Measurements from ENCODE around the gene PCNX1. TPM values are rescaled to one million over a fixed set of nuclear protein-coding genes. Genes with fewer than 3 reads are reported as not detected.

Gene PCNX1
- total and polyA plus RNA-seq, 2 experiments from 2014 or later = 6.9 to 33.5 TPM

DNA sequence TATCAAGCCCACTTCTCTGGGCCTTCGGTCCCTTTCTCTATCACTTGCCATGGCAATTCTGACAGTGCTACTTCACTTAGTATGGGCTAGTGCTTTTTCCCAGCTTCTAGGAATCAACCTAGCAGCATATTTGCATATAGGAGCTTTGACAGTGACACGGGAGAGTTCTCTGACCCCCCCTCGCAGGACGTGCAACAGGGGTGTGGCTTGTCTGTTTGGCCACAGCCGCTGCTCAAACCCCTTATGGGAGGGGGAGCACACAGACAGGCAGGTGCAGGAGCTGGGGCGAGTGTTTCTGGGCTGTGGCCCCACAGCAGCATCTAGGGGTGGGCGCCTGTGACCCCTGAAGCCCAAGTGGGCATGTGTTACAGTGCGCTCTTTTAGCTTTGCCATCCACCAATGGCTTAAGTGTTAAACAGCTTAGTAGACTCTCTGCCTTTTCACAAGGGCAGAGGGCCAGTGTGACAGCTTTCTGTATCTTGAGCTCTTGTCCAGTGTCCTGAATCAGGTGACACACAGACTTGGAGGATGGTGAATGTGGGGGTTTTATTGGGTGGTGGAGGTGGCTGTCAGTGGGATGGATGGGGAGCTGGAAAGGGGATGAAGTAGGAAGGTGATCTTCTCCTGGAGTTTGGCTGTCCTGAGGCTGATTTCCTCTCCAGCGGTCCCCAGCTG, 229.3 kb downstream of the PCNX1 start:
- H3F3A ChIP-seq (ENCODE audit: insufficient read depth) = peaks cover 13% of the 10 kb centered on the region
- no peak overlapping the region for H3K9ac ChIP-seq
- H3K36me3 ChIP-seq (ENCODE audit: low read depth) = no peaks in the 10 kb centered on the region
- TF ChIP-seq EZH2 (IDR thresholded peaks at IDR 0.05; ENCODE audit: insufficient read depth, poor library complexity, severe bottlenecking) (no peak), EZH2phosphoT487 (IDR thresholded peaks at IDR 0.05; ENCODE audit: insufficient read depth, low read depth) (no peak)
- H3K9me2 ChIP-seq (ENCODE audit: insufficient read depth) = no peaks in the 10 kb centered on the region
- no peaks in the 10 kb centered on the region for H3K79me2 ChIP-seq (ENCODE audit: insufficient read depth)
- H3K9me3 ChIP-seq (ENCODE audit: low read depth) = no peaks in the 10 kb centered on the region
- no peaks in the 10 kb centered on the region for H3K27me3 ChIP-seq (replicated peaks; ENCODE audit: insufficient read depth)
- no peak for DNase-seq
- no peak overlapping the region for H3K4me3 ChIP-seq
- 72 to 73% methylated on average over 9 of the region's 9 CpGs for WGBS, 2 experiments (ENCODE audit: low coverage in 1 of 2, low lambda C conversion rate in 2 of 2, missing lambda C conversion rate in 2 of 2)
- peaks cover 7% of the 10 kb centered on the region for H3K4me1 ChIP-seq (ENCODE audit: insufficient read depth)
- H2AFZ ChIP-seq = no peak overlapping the region
- no peaks in the 10 kb centered on the region for H4K20me1 ChIP-seq (ENCODE audit: insufficient read depth)
- in situ Hi-C loops (cut with MboI) = loop anchor here (25.0 kb wide), 1 partner anchor 626 kb away; no protein-coding TSS in a partner anchor
- no peak overlapping the region for H3K27ac ChIP-seq
- H3K4me2 ChIP-seq (ENCODE audit: unreplicated experiment) = no peak overlapping the region

DNA sequence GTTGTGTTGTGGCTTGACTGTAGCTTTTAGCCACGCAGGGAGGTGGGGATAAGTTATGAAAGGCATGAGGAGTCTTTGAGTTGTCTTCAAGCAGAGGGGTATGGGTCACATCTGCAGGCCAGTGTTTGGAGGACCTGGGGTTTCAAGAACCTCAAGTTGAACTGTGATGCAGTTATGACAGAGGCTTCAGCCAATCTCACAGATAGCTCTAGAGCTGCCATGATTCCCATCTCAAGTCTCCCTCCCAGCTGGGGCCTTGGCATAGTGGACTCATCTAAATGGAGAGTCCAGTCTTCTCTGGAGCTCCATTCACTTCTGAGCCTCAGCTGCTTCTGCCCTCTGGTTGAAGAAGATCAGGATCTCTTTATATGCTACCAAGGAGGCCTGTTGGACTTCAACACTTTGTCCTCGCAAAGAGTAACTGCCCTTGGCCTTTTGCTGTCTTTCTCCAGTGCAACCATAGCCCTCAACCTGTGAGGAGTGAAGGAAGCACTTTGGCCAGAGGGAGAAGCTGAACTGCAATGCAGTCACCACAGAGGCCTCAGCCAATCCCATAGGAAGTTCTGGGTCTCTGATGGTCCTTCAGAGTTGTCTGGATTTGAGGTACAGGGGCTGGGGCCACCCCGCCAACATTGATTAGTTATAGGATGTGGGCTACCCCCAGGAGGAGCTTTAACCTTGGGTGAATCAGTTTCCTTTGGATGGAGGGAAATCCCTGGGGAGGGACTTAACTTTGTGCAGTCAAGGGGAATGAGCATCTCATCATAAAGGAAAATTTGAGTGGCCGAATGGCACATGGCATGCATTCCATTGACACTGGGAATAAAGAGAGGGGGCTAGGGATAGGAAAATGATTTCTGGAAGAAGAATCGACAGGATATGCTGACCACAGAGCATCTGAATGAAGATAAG, 230.5 kb downstream of the PCNX1 start:
- Histone ChIP-seq H3K36me3 (ENCODE audit: low read depth) (no peaks in the 10 kb centered on the region), H3K9ac (no peak overlapping the region), H2AFZ (no peak overlapping the region), H3K4me1 (ENCODE audit: insufficient read depth) (peaks cover 17% of the 10 kb centered on the region), H3K9me3 (ENCODE audit: low read depth) (no peaks in the 10 kb centered on the region), H3K9me2 (ENCODE audit: insufficient read depth) (no peaks in the 10 kb centered on the region), H3K79me2 (ENCODE audit: insufficient read depth) (no peaks in the 10 kb centered on the region), H3K27me3 (replicated peaks; ENCODE audit: insufficient read depth) (no peaks in the 10 kb centered on the region), H3K4me2 (ENCODE audit: unreplicated experiment) (no peak overlapping the region), H3F3A (ENCODE audit: insufficient read depth) (peaks cover 18% of the 10 kb centered on the region), H3K4me3 (no peak overlapping the region), H3K27ac (no peak overlapping the region), H4K20me1 (ENCODE audit: insufficient read depth) (no peaks in the 10 kb centered on the region)
- TF ChIP-seq EZH2 (IDR thresholded peaks at IDR 0.05; ENCODE audit: insufficient read depth, poor library complexity, severe bottlenecking) (no peak), EZH2phosphoT487 (IDR thresholded peaks at IDR 0.05; ENCODE audit: insufficient read depth, low read depth) (no peak)
- in situ Hi-C loops (cut with MboI) = loop anchor here (25.0 kb wide), 1 partner anchor 625 kb away; no protein-coding TSS in a partner anchor
- WGBS, 2 experiments (ENCODE audit: low coverage in 1 of 2, low lambda C conversion rate in 2 of 2, missing lambda C conversion rate in 2 of 2) = 74 to 78% methylated on average over 5 of the region's 5 CpGs
- peak; percentile 38 for DNase-seq

GRCh38 chr14:71138448-71139293, 231.4 kb downstream of the PCNX1 start:
- TF ChIP-seq EZH2 (IDR thresholded peaks at IDR 0.05; ENCODE audit: insufficient read depth, poor library complexity, severe bottlenecking) = no peak
- H3K4me2 ChIP-seq (ENCODE audit: unreplicated experiment) = peak overlapping the region; percentile 5

More at GRCh38 chr14:71138448-71139293, 231.4 kb downstream of the PCNX1 start:
- H3K27me3 ChIP-seq (replicated peaks; ENCODE audit: insufficient read depth) = no peaks in the 10 kb centered on the region
- no peaks in the 10 kb centered on the region for H3K79me2 ChIP-seq (ENCODE audit: insufficient read depth)
- 12 to 13% methylated on average over 14 of the region's 14 CpGs for WGBS, 2 experiments (ENCODE audit: low coverage in 1 of 2, low lambda C conversion rate in 2 of 2, missing lambda C conversion rate in 2 of 2)
- H3K36me3 ChIP-seq (ENCODE audit: low read depth) = no peaks in the 10 kb centered on the region
- H4K20me1 ChIP-seq (ENCODE audit: insufficient read depth) = no peaks in the 10 kb centered on the region
- H3K9me3 ChIP-seq (ENCODE audit: low read depth) = no peaks in the 10 kb centered on the region
- H2AFZ ChIP-seq = peak overlapping the region; percentile 69; the same call in 1 of the 2 replicates
- in situ Hi-C loops (cut with MboI) = loop anchor here (25.0 kb wide), 1 partner anchor 624 kb away; no protein-coding TSS in a partner anchor
- H3K4me3 ChIP-seq = no peak overlapping the region
- H3K9me2 ChIP-seq (ENCODE audit: insufficient read depth) = no peaks in the 10 kb centered on the region
- DNase-seq = peak; percentile 69
- no peak overlapping the region for H3K9ac ChIP-seq
- H3K27ac ChIP-seq = no peak overlapping the region
- peaks cover 27% of the 10 kb centered on the region for H3F3A ChIP-seq (ENCODE audit: insufficient read depth)
- H3K4me1 ChIP-seq (ENCODE audit: insufficient read depth) = peaks cover 25% of the 10 kb centered on the region

Data from GM23248 (cell line).